NCI-H1930 (cell line): ENCODE results near the gene NCOA1.
"Not testable (repeated sequence)": the region's sequence is repeated elsewhere in the genome, so short reads cannot be mapped to it uniquely, and the experiment has no call there.

ENCODE experiments used
- DNase-seq, 2 experiments: peaks; one replicate each; lab custom pipeline; 2025; lab: John Stamatoyannopoulos, UW

Gene NCOA1

DNA sequence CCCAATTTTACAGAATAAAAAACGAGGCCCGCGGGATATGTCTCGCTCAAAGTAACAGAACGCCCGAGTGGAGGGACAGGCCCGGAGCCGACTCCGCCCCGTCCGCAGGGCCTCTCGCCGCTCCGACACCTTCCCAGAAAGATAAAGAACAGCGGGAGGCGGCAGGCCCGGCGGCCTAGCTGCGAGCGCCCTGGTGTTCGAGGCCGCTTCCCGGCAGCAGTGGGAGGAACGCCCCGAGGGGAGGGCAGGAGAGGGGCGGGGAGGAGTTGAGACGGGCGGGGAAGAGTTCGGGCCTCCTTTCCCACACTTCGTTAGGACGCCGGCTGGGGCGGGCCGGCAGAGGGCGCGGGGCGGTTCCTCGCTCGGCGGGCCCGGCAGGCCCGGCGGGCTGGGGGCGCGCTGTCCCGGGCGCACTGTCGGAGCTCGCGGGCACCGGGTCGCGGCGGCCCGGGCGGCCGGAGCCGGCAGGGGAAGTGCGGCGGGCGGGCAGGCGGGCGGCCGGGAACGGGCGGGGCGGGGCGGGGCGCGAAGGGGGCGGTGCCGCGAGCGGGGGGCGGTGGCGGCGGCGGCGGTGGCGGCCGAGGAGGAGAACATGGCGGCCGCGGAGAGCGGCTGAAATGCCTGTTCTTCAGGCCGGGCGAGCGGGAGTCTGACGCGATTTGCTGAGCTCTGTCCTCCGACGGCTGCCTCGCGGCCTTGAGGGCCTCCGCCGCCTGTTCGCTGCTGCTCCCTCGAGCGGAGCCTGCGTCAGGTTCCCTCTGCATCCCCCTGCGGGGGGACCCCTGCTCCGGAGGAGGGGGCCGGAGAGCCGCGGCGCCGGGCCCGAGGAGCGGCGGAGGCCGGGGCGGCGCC is at the start of gene NCOA1:
Gene NCOA1, plus strand, starts transcription at position 565 of the 852 bp plus-strand sequence. CDS start 167,424 bp downstream, outside the sequence.
- peak; percentile 63 to 76 for DNase-seq

- no peak for DNase-seq
Observed at GRCh38 chr2:24448797-24449196, 42.3 kb upstream of the NCOA1 start.

DNA sequence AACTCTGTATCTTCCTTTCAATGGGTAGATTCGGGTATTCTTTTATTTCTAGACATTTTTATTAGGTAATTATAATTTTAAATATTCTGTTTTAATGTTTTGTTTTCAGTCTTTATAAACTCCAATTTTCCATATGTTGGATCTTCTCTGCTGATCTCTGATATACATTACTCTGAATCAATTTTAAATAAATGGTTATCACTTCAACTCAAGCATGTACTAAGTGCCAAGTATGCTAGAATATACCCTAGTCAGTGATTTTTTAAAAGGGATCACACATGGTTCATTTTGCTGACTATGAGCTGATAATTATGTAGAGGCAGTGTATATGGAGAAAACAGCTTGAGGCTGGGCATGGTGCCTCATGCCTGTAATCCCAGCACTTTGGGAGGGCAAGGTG is 41.7 kb upstream of the NCOA1 start:
- no peak for DNase-seq

- no peak for DNase-seq
Observed at GRCh38 chr2:24451805-24452501, 39.1 kb upstream of the NCOA1 start.

GRCh38 chr2:24452502-24452885 is 38.6 kb upstream of the NCOA1 start:
- no peak for DNase-seq

DNA sequence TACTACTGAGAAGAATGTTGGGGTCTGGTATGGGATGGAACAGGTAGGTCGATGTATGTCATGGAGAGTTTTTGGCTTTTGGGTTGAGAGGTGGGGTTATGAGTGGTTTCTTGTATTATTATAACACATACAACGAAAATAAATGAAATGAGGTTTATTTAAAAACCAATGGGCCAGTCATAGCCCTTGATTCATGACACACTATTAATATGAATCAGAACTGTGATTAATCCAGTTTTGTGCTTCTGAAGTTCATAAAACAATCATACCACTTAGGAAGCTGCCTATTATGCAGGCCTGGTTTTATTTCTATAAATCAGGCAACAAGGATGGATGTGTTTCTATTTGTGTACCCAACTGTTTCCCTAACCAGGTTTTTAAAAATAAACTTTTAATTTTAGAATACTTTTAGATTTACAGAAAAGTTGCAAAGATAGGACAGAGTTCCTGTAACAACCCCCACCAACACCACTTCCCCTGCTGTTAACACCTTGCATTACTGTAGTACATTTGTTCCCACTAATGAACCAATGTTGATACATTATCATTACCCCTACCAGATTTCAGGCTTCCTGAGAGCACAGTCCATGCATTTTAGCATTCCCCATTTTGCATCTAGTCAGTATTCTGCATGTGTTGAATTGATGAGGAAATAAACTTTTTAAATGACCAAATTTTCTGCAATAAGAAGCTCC is 37.5 kb upstream of the NCOA1 start:
- DNase-seq: no peak

- no peak for DNase-seq
Observed at GRCh38 chr2:24454294-24454693, 36.8 kb upstream of the NCOA1 start.

GRCh38 chr2:24456599-24457556 is 34.2 kb upstream of the NCOA1 start:
- no peak for DNase-seq

DNA sequence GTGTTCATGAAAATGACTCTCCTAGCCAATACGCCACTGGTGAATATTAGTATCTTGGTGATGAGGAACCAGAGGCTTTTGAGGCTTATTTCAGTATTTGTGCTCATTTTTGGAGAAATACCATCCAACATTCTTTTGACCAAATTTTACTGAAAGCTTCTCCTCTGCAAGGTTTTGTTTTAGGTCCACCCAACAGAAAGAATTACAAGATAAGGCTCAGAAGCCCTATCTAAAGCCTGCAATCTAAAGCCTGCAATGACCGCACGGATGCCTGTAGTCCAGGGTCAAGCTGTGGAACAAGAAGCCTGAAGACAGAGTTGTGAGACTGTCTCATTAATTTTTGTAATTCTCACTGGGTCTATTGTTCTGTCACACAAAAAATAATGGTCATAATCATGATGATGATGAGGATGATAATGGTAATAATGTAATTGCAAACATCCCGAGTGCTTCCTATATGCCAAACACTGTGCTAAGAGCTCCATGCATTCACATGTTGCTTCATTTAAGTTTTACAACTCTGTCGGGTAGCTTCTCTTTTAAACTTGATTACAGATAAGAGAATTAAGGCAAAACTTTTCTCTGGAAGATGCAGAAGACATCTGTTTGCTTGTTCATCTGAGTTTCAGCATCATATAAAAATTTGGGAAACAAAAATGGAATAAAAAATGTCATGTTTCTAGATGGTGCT is 33.2 kb upstream of the NCOA1 start:
- no peak for DNase-seq

DNA sequence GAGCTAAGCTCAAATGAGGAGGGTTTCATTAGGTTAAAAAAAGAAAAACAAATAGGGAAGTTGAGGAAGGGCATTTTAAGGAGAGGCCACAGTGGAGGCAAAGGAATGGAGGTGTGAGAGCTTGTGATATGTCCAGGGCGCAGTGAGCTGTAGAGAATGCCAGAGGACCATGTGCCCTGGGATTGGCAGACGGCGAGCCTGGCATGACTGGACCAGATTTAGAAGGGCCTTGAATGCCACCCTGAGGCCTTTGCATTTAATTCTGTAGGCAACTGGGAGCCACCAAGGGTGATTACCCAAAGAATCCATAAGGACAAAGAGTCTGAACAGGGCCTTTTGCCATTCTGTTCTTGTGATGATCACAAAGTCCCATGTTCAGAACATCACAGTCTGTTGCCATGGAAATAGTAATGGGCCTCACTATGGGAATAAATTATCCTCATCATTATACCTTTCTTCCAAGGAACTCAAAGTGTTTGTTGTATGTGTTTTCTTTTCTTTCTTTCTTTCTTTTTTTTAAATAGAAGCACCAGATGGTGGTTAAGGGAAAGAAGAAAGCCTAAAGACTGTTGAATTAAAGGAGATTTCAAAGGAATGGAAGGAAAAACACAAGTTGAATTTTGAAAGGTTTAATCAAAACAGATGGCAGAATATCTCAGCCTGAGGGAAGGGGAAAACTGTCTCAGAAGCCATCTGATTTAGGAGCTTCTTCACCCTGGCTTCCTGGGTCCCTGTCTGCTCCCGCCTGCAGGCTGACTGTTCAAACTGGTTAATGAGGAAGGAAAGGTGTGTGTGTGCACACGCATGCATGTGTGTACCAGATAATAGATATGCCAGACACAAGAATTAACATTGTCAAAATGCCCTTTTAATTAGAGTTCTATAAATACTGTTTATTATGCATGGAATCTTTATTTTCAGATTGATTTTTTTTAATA is 31.6 kb upstream of the NCOA1 start:
- no peak for DNase-seq

GRCh38 chr2:24461685-24462084 is 29.4 kb upstream of the NCOA1 start:
- no peak for DNase-seq

DNA sequence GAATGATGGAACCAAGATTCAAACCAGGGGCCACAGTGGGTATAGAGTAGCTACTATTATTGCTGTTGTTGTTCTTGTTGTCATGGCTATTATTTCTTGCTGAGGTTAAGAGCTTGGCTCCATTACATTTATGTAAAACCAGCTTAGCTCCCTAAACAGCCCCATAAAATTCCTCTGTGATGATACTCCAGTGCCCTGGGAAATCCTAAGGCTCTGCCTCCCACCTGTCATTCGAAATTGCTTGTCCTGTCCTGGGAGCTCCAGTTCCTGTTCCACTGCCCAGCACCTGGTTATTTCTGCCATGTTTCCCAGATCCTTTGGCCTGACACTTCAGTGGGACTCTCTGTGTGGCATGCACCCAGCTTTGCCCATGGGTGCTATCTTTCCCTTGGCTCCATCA is 27.8 kb upstream of the NCOA1 start:
- no peak for DNase-seq

- no peak for DNase-seq
Observed at GRCh38 chr2:24466871-24467870, 23.9 kb upstream of the NCOA1 start.

GRCh38 chr2:24468453-24468852 is 22.6 kb upstream of the NCOA1 start:
- DNase-seq: not testable (repeated sequence)

DNA sequence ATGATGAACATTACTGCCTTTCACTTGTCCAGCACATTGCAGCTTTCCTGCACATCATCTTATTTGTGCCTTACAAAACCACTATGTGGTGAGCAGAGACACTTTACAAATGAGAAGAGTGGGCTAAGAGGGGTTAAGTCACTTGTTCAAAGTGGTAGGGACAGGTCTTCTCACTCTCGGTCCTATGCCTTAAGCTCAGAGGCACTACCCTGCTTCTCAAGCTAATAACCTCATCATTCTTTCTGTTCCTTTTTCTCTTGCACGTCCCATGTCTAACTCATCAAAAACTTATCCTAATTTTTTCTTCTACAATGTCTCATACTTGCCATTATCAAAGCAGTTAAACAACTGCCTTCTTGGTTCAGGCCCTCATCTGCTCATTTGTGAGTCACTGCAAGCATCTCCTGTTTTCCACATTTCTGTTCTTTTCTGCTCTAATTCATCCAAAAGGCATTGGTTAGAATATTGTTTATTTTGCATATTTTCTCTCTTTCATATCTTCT is 21.9 kb upstream of the NCOA1 start:
- DNase-seq: no peak

DNA sequence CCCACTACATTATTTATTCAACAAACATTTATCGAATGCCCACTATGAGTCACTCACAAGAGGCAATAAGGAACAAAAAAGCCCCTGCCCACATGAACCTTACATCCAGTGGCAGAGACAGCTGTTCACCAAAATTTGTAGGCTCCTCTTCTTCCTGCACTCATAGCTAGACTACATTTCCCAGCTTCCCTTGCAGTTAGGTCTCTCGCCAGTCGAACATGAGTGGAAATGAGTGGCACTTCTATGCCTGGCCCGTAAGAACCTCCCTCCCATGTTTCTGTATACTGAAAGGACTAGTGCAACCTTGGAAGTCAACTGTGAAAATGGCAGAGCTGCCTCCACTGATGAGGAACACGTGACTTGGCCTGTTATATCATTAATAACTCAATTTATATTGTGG is 19.4 kb upstream of the NCOA1 start:
- DNase-seq: no peak

DNA sequence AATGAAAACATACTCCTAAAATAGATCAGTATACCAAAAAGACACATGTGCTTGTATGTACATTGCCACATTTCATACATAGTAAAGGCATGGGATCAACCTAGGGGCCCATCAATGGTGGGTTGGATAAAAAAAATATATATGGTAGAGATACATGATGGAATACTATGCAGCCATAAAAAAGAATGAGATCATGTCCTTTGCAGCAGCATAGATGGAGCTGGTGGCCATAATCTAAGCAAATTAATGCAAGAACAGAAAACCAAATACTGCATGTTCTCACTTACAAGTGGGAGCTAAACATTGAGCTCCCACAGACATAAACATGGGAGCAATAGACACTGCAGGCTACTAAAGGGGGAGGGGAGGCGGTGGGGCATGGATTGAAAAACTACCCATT is 18.6 kb upstream of the NCOA1 start:
- no peak for DNase-seq

DNA sequence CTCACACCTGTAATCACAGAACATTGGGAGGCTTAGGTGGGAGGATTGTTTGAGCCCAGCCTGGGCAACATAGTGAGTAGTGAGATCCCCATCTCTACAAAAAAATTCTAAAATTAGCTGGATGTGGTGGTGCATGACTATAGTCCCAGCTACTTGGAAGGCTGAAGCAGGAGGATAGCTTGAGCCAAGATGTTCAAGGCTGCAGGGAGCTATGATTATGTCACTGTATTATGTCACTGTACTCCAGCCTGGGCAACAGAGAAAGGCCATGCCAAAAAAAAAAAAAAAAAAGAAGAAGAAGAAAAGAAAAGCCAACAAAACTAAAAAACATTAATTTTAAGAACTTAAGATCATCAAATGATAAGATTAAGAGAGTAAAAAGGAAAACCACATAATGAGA is 17.4 kb upstream of the NCOA1 start:
- DNase-seq: no peak
